Measurements from ENCODE around the gene TDRD7.

The TDRD7 gene

GRCh38 chr9:97459326-97459725 lies 47.4 kb downstream of the TDRD7 start:
- no peak overlapping the region for H3K4me3 ChIP-seq (ENCODE audit: low read depth, low read length)
- TF ChIP-seq, protein P1, sequence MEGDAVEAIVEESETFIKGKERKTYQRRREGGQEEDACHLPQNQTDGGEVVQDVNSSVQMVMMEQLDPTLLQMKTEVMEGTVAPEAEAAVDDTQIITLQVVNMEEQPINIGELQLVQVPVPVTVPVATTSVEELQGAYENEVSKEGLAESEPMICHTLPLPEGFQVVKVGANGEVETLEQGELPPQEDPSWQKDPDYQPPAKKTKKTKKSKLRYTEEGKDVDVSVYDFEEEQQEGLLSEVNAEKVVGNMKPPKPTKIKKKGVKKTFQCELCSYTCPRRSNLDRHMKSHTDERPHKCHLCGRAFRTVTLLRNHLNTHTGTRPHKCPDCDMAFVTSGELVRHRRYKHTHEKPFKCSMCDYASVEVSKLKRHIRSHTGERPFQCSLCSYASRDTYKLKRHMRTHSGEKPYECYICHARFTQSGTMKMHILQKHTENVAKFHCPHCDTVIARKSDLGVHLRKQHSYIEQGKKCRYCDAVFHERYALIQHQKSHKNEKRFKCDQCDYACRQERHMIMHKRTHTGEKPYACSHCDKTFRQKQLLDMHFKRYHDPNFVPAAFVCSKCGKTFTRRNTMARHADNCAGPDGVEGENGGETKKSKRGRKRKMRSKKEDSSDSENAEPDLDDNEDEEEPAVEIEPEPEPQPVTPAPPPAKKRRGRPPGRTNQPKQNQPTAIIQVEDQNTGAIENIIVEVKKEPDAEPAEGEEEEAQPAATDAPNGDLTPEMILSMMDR (IDR thresholded peaks at IDR 0.05; ENCODE audit: borderline replicate concordance, insufficient read depth, low read depth, low read length), result no peak

DNA sequence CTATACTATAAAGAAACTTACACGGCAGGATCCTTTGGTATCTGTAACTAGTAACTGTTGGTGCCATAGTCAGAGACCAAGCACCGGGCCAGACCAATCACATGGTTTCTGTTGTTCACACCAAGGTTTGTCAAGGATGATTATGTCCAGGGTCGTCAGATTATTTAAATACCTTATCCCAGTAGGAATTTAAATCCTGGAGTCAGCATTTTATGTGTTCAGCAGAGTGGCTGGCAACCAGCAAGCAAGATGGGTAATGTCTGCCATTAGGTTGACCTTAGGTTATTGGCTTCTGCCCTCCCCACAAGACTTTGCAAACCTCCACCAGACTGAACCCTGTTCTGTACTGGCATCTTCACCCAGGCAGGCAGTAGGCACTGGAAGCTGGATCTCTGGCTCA lies 50.3 kb downstream of the TDRD7 start:
- TF ChIP-seq, protein P1 (IDR thresholded peaks at IDR 0.05; ENCODE audit: borderline replicate concordance, insufficient read depth, low read depth, low read length), result no peak
- no peak overlapping the region for H3K4me3 ChIP-seq (ENCODE audit: low read depth, low read length)

- TF ChIP-seq, protein P1 (IDR thresholded peaks at IDR 0.05; ENCODE audit: borderline replicate concordance, insufficient read depth, low read depth, low read length), result no peak
- H3K4me3 ChIP-seq (ENCODE audit: low read depth, low read length), result no peak overlapping the region
Measured at GRCh38 chr9:97462914-97463313, 51.0 kb downstream of the TDRD7 start.

GRCh38 chr9:97468658-97469448 lies 57.0 kb downstream of the TDRD7 start:
- no peak overlapping the region for H3K4me3 ChIP-seq (ENCODE audit: low read depth, low read length)
- TF ChIP-seq, protein P1 (IDR thresholded peaks at IDR 0.05; ENCODE audit: borderline replicate concordance, insufficient read depth, low read depth, low read length), result peak; percentile 82

GRCh38 chr9:97470076-97470475 lies 58.2 kb downstream of the TDRD7 start:
- TF ChIP-seq, protein P1 (IDR thresholded peaks at IDR 0.05; ENCODE audit: borderline replicate concordance, insufficient read depth, low read depth, low read length), result peak; percentile 34; the same call in 1 of the 2 replicates
- H3K4me3 ChIP-seq (ENCODE audit: low read depth, low read length), result no peak overlapping the region

DNA sequence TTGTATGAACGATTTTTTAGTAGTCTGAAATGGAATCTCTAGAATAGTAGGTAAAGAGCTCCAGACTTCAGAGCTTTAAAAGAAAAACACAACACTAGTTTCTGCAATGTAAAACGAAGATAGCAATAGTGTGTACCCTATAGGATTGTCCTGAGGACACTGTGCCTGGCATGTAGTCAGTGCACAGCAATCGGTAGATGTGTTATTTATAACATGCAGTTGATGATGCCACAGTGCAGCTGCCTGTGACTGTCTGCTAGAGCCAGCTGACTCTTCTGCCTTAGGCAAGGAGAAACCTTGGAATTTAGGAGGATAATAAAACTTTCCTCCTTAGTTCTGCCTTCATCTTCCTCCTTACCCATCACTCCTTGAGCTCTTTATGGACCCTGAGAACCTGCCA lies 61.8 kb downstream of the TDRD7 start:
- H3K4me3 ChIP-seq (ENCODE audit: low read depth, low read length), result no peak overlapping the region
- TF ChIP-seq, protein P1 (IDR thresholded peaks at IDR 0.05; ENCODE audit: borderline replicate concordance, insufficient read depth, low read depth, low read length), result no peak

DNA sequence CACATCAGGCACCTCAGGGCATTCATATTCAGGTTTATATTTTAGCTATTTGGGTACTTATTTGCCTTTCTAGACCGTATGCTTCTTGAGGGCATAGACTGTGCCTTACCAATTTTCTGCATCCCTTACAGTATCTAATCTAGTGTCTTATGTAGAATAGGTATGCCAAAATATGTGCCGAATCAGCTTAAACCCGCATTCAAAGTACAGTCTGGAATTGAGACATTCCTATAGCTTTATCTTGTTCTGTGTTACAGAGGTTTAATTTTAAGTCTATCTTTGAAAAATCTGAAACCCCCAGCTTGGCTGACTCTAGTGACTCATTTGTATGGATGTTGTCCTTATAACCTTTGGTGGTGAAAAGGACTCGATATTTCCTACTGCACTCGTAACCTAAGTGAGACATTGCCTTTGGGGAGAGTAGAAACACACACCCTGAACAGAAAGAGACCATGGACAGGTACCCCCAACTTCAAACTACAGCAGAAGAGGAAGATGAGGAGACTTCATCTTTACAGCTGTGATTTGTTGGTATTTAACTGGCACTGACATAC lies 62.6 kb downstream of the TDRD7 start:
- TF ChIP-seq, protein P1 (IDR thresholded peaks at IDR 0.05; ENCODE audit: borderline replicate concordance, insufficient read depth, low read depth, low read length), result no peak

More for the DNA sequence above, 62.6 kb downstream of the TDRD7 start:
- no peak overlapping the region for H3K4me3 ChIP-seq (ENCODE audit: low read depth, low read length)
